Middle frontal gyrus (tissue), 1 donor: ENCODE data around the gene ZNF106.

ENCODE experiments used
- DNase-seq: peaks from one replicate; pipeline ENCODE4 v3.0.0-alpha.2; 2015; ENCODE audit warnings: low spot score; ENCODE audit errors: extremely low spot score

The ZNF106 gene

GRCh38 chr15:42371096-42371495, 119.8 kb downstream of the ZNF106 start:
- DNase-seq: no peak

DNA sequence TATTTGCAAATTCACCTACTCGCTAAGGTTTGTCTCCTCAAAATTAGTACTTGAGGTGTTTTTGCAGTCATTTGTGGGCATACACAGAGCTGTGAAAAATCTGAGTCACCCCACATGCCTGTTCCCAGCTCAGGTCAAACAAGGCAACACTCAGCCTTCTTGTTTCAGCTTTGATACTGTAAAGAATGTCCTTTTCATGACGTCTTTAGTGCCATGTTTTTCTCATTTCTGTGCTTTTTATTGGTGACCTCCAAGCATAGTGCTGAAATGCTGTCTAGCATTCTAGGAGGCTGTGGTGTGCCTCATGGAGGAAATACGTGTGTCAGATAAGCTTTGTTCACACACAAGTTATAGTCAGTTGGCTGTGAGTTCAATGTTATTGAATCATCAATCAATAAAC, 122.8 kb downstream of the ZNF106 start:
- no peak for DNase-seq

DNA sequence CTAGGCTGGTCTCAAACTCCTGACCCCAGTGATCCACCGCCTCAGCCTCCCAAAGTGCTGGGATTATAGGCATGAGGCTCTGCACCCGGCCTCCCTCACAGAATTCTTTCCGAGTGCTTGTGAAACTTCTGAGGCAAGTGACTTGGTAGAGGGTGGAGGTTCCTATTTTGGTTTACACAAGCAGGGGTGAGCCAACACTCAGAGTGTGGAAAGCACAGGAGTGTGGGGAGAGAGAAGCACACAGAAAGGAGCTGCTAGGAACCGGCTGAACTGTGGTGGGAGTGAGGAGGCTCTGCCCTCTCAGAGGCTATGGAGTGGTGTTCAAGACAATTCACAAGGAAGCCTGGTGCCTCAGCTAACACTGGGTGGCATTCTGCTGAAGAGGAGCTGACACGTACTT, 123.9 kb downstream of the ZNF106 start:
- no peak for DNase-seq

DNA sequence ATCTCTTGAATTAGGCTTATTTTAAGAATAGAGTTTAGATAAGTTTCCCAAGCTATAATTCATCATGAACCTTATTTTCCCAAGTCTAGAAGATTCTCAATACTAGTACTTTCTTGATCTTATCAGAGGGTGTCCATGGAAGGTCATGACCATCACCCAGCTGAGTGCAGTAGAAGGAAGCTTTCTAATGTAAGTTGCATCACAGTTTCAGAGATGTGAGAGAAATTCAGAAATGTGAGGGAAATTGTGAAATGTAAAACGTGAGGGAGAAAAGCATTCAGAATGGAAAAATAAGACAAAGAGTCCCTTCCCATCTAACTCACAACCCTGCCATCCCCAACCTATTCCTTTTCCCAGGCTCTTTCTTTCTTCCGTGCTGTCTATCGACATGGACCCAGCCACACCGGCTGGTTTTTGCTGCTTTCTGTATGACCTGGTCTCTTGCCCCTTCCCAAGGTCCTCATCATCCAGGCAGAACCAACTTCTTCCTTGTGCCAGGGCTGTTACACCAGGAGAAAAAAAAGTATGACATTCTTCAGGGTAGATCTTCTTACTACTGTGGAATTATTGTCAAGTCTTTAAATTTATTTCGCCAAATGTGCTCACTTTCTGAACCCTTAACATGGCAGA, 124.9 kb downstream of the ZNF106 start:
- DNase-seq: no peak

DNA sequence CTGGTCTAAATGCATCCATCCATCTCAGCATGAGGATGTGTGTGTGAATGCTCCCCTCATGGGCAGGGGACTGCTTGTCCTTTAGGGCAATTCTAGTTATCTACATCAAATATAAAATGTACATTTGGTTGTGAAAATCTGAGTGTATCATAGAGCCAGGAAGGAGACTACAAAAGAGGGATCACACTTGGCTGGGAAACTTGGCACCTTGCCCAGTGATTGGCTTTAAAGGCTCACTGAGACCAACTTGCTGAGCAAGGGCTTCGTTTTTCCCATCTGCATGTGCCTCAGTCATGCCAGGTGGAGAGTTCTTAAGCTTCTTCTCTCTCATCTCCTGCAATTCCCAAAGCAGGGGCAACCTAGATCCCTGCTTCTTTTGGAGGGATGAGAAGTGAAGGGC, 126.4 kb downstream of the ZNF106 start:
- DNase-seq: no peak

- no peak for DNase-seq
These were observed 127.0 kb downstream of the ZNF106 start for GRCh38 chr15:42363942-42364341.

DNA sequence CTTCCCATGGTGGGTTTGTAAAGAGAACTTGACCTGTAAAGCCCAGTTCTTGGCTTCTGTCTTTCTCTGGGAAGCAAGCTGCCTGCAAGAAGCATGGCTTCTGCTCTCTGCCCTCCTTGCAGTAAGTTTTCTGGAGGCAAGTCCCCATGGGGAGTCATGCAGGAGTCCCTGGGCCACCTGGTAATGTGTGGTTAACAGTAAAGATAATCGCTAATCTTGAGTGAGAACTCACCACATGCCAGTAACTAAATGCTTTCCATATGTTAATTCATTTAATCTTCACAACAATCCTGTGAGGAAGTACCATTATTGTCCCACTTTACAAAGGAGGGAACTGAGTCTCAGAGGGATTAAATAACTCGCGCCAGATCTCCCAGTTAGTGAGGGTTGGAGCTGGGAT, 127.5 kb downstream of the ZNF106 start:
- DNase-seq: no peak
